ENCODE data around the gene GARNL3.

The GARNL3 gene

GRCh38 chr9:127405344-127406125 lies 141.0 kb downstream of the GARNL3 start:
- DNase-seq (ENCODE audit: low read depth) = no peak

DNA sequence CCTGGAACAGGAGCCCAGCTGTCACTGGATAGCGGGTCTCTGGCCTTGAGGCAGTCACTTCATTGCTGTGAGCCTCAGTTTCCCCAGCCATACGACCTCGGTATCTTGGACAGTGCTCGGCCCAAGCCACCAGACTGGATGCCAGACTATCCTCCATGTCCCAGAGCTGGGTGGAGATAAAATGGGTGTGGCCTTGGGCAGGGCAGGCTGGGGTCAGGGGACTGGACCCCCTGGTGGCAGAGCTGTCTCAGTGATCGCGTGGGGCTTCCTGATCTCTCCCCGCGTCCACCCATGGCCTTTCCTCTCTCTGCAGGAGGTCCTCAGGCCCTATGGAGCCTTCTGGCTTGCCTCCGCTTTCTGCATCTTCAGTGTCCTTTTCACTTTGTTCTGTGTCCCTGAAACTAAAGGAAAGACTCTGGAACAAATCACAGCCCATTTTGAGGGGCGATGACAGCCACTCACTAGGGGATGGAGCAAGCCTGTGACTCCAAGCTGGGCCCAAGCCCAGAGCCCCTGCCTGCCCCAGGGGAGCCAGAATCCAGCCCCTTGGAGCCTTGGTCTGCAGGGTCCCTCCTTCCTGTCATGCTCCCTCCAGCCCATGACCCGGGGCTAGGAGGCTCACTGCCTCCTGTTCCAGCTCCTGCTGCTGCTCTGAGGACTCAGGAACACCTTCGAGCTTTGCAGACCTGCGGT lies 142.4 kb downstream of the GARNL3 start:
- DNase-seq (ENCODE audit: low read depth) = no peak

- no peak for DNase-seq (ENCODE audit: low read depth)
Observed at GRCh38 chr9:127407492-127407843, 142.9 kb downstream of the GARNL3 start.

DNA sequence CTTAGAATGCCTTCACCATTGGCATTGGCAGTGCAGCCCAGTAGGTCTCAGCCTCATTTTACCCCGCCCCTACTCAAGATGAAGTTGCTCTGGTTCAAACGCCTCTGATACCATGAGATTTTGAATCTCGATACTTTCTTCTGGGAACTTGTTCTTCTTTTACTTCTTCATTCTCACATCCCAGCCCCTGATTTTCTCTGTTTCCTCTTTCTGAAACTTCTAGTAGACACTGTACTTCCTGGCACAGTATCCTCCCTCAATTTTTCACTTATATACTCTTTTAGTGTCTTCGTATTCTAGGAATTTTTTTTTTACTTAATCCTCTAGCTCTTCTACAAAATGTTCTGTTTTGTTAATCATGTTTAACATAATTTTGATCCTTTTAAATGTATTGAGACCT lies 146.5 kb downstream of the GARNL3 start:
- DNase-seq (ENCODE audit: low read depth) = no peak

- DNase-seq (ENCODE audit: low read depth) = no peak
Observed at GRCh38 chr9:127415141-127415540, 150.6 kb downstream of the GARNL3 start.

- DNase-seq (ENCODE audit: low read depth) = no peak
Observed at GRCh38 chr9:127415657-127416056, 151.1 kb downstream of the GARNL3 start.

- DNase-seq (ENCODE audit: low read depth) = peak; percentile 33
Observed at GRCh38 chr9:127417131-127418036, 152.8 kb downstream of the GARNL3 start.

GRCh38 chr9:127418037-127418471 lies 153.5 kb downstream of the GARNL3 start:
- DNase-seq (ENCODE audit: low read depth) = no peak

DNA sequence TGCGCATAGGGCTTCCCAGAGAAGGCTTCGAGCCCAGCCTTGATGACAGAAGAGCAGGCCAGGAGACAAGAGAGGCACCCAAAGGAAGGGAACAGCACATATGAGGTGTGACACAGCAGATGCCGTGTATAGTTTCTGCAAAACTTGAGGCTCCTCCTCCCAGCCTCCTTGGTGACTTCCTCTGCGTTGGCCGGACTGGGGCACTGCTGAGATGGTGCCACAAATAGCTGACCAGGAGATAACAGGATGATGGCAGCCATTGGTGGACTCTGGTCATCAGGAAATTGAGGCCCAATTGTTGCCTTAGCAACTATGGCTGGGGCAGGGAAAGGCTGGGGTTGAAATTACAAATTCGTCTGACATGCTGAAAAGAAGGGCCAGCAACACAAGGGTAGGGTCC lies 154.8 kb downstream of the GARNL3 start:
- DNase-seq (ENCODE audit: low read depth) = no peak

DNA sequence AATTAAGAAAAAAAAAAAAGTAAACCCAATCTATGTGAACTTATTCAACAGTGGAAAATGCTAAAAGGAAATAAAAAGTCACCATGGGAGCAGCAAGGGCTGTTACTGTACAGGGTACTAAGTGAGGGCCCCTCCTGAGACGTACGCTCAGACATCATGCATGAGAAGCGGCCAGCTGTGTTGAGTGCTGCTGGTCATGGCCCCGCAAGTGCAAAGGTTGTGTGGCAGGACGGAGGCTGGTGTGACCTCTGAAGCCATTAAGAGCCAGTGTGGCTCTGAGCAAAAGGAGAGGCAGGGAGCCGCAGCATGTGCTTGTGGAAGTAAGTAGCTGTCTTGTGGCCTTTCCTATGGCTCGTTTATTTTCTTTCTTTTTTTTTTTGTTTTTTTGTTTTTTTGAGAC lies 156.5 kb downstream of the GARNL3 start:
- DNase-seq (ENCODE audit: low read depth) = no peak

DNA sequence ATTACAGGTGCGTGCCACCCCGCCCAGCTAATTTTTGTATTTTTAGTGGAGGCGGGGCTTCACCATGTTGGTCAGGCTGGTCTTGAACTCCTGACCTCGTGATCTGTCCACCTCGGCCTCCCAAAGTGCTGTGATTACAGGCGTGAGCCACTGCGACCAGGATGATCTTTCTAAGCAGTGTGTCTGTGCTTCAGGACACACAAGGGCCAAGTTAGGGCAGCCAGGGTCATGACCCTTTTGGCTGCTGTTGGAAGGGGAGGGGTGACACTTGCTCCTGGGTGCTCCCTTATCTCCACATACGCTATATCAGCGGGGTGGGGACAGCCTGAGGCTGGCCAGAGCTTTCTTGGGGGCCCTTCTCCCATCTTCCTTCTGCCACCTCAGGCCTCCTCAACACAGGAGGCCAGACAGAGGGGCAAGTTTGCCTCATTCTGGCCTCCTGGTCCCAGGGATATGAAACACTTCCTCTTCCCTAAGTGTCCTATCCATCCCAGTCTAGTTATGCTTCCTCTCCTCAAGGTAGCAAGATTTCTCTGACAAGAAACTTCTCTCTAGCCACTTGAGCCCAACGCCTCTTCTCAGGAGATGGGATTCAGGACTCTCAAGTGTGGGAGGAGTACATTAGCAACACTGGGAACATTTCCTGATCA lies 157.7 kb downstream of the GARNL3 start:
- DNase-seq (ENCODE audit: low read depth) = no peak

DNA sequence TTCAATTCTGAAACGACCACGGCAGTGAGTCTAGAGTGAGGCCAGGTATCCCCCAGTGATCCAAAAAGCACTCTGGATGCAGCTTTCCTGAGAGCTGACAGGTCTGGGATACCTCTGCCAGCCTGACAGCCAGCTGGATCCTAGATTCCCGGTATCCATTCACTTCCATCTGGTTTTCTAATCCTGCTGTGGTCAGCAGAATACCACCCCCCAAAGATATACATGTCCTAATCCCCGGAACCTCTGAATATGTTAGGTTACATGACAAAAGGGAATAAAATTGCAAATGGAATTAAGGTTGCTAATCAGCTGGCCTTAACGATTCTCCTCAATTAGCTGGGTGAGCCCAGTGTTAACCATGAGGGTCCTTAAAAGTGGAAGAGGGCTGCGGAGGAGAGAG lies 158.2 kb downstream of the GARNL3 start:
- DNase-seq (ENCODE audit: low read depth) = no peak

DNA sequence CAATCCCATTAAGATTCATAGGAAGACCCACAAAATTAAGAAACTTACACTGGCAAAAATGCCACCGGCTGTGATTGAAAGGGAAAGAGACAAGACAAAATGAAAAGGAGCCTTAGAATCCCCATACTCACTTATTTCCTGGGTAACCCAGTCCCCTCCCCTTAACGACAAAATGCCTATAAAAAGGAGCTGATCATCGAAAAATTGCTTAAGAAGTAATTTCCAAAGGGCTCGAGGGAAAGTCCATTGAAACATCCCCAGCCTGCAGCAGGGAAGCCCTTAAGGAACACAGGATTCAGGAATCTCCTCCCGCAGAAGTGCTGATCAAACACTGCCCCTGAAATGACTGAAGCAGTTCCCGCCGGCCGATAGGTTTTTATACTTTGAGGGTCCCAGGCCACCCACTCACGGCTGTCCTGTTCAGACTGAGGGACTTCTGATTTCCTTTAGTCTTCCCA lies 158.9 kb downstream of the GARNL3 start:
- DNase-seq (ENCODE audit: low read depth) = no peak

DNA sequence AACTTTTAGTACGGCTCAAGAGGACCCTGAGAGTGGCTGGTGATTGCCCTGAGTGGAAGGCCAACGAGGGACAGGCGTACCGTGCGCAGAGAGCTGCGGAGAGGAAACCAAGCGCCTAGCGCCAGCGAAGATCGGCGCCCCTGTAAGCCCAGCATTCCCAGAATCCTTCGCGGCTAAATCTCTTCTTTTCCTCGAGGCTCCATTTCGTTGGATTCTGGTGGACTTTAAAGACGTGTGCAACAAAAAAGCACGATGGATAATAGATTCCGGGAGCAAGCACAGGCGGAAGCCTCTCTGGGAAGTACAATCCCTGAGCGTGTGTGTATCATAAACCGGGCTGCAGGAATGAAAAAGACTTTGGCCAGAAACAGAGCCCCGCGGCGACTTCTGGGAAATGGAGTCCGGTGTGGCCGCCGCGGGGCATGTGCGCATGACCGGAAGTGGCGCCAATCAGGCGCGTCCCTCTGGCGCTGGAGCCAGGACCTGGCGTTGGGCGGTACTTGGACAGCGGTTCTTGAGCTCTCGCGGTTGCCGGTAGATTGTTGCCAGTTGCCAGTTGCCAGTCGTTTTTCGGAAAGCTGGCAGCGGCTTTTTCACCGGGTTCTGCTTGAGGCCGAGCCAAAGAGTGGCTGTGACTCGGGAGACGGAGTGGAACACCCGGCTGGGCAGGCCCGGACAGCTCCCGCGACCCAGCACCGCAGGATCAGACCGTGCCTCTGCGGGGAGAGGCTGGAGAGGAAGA lies 159.5 kb downstream of the GARNL3 start, which contains the start of gene ZNF79:
Gene ZNF79, plus strand, starts transcription at position 449 of the 742 bp plus-strand sequence. CDS start 406 bp downstream, outside the sequence.
- peak; percentile 88 for DNase-seq (ENCODE audit: low read depth)

DNA sequence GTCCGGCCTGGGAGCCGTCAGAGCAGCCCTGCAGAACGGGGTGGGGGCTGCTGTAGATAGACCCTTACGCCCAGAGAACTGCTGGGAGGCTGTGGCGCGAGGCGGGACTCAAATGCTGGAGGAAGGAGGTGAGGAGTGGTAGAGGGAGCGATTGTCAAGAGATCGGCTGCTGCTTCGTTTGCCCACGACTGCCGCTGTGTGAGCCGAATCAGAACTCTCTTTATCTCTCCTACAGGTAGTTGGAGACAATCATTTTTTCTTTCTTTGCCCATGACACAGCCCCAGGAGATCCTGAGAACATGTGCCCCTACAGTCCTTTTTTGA lies 160.1 kb downstream of the GARNL3 start:
- no peak for DNase-seq (ENCODE audit: low read depth)

GRCh38 chr9:127426756-127427155 lies 162.2 kb downstream of the GARNL3 start:
- no peak for DNase-seq (ENCODE audit: low read depth)

- DNase-seq (ENCODE audit: low read depth) = no peak
Observed at GRCh38 chr9:127428348-127428747, 163.8 kb downstream of the GARNL3 start.

DNA sequence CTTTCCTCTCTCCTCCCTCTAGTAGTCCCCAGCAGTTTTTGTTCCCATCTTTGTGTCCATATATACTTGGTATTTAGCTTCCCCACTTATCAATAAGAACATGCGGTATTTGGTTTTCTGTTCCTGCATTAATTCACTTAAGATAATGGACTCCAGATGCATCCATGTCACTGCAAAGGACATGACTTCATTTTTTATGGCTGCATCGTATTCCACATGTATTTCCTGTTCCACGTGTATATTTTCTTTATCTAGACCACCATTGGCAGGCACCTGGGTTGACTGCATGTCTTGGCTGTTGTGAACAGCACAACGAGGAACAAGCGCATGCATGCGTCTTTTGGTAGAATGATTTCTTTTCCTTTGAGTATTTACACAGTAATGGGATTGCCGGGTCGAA lies 165.8 kb downstream of the GARNL3 start:
- no peak for DNase-seq (ENCODE audit: low read depth)

- DNase-seq (ENCODE audit: low read depth) = no peak
Observed at GRCh38 chr9:127437497-127438264, 173.1 kb downstream of the GARNL3 start.

GRCh38 chr9:127438394-127438793 lies 173.8 kb downstream of the GARNL3 start:
- DNase-seq (ENCODE audit: low read depth) = no peak

Data from amniotic epithelial cell (primary cell).